ENCODE data around the gene PTGS1. TPM values are rescaled to one million over a fixed set of nuclear protein-coding genes. Genes with fewer than 3 reads are reported as not detected.

The PTGS1 gene
- total RNA-seq, 4 donors from 2014 or later: 14.2 to 27.9 (median 20.2) TPM

DNA sequence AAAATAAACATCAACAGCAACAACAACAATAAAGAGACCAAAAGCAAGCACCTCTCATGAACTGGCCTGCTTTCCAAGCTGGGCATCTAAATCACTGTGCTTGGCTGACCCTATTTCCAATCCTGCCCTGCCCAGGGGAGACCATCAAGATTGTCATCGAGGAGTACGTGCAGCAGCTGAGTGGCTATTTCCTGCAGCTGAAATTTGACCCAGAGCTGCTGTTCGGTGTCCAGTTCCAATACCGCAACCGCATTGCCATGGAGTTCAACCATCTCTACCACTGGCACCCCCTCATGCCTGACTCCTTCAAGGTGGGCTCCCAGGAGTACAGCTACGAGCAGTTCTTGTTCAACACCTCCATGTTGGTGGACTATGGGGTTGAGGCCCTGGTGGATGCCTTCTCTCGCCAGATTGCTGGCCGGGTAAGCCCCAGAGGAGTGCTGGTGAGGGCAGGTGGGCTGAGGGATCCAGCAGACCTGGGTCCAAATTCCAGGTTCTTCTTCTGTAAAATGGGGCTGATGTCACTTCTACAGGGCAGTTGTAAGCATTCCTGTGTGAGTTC is 15.6 kb downstream of the PTGS1 start:
- Histone ChIP-seq H3K4me3 (no peak overlapping the region), H3K36me3 (no peaks in the 10 kb centered on the region), H3K27ac (no peak overlapping the region), H3K27me3 (no peaks in the 10 kb centered on the region), H3K9me3 (no peaks in the 10 kb centered on the region), H3K4me1 (peaks cover 0 to 12% (median 3%) of the 10 kb centered on the region in 4 donors)
- TF ChIP-seq POLR2AphosphoS5 (IDR thresholded peaks at IDR 0.05): no peak
- TF ChIP-seq EP300 (IDR thresholded peaks at IDR 0.05; ENCODE audit: low read depth): no peak
- TF ChIP-seq POLR2A (IDR thresholded peaks at IDR 0.05): no peak
- TF ChIP-seq, protein P1, sequence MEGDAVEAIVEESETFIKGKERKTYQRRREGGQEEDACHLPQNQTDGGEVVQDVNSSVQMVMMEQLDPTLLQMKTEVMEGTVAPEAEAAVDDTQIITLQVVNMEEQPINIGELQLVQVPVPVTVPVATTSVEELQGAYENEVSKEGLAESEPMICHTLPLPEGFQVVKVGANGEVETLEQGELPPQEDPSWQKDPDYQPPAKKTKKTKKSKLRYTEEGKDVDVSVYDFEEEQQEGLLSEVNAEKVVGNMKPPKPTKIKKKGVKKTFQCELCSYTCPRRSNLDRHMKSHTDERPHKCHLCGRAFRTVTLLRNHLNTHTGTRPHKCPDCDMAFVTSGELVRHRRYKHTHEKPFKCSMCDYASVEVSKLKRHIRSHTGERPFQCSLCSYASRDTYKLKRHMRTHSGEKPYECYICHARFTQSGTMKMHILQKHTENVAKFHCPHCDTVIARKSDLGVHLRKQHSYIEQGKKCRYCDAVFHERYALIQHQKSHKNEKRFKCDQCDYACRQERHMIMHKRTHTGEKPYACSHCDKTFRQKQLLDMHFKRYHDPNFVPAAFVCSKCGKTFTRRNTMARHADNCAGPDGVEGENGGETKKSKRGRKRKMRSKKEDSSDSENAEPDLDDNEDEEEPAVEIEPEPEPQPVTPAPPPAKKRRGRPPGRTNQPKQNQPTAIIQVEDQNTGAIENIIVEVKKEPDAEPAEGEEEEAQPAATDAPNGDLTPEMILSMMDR (IDR thresholded peaks at IDR 0.05): no peak
- in situ Hi-C loops (cut with MboI; ENCODE audit: low pct_ligation_motif_present in 1 of 4, low pct_unique_long_range_greater_than_20kb in 1 of 4, low sequenced_read_pairs in 3 of 4) (no loop called here), intact Hi-C loops (cut with DNase I; ENCODE audit: low total_unique reads) (no loop called here)
- 86% methylated on average over 8 of the region's 8 CpGs; no CpG with 5 or more reads in 1 of the 2 donors for WGBS, 2 donors (ENCODE audit: low coverage in 1 of 2)
- no peak for DNase-seq

GRCh38 chr9:122387536-122387935 is 16.7 kb downstream of the PTGS1 start:
- 58% methylated on average over 3 of the region's 3 CpGs; no CpG with 5 or more reads in 1 of the 2 donors for WGBS, 2 donors (ENCODE audit: low coverage in 1 of 2)
- Histone ChIP-seq H3K36me3 (no peaks in the 10 kb centered on the region), H3K4me3 (no peak overlapping the region), H3K9me3 (no peaks in the 10 kb centered on the region), H3K4me1 (peaks cover 0 to 12% (median 3%) of the 10 kb centered on the region in 4 donors), H3K27ac (peak overlapping the region in 1 of 4 donors; percentile 27), H3K27me3 (no peaks in the 10 kb centered on the region)
- intact Hi-C loops (cut with DNase I; ENCODE audit: low total_unique reads) (no loop called here), in situ Hi-C loops (cut with MboI; ENCODE audit: low pct_ligation_motif_present in 1 of 4, low pct_unique_long_range_greater_than_20kb in 1 of 4, low sequenced_read_pairs in 3 of 4) (no loop called here)
- DNase-seq: no peak
- TF ChIP-seq, protein P1 (IDR thresholded peaks at IDR 0.05): no peak
- TF ChIP-seq POLR2A (IDR thresholded peaks at IDR 0.05) (no peak), POLR2AphosphoS5 (IDR thresholded peaks at IDR 0.05) (no peak), EP300 (IDR thresholded peaks at IDR 0.05; ENCODE audit: low read depth) (no peak)

- Histone ChIP-seq H3K36me3 (no peaks in the 10 kb centered on the region), H3K4me3 (no peak overlapping the region), H3K27ac (peak overlapping the region in 3 of 4 donors; percentile 6 to 36 (median 10)), H3K4me1 (peaks cover 0 to 19% (median 6%) of the 10 kb centered on the region in 4 donors), H3K27me3 (no peaks in the 10 kb centered on the region), H3K9me3 (no peaks in the 10 kb centered on the region)
- DNase-seq: no peak
- intact Hi-C loops (cut with DNase I; ENCODE audit: low total_unique reads) (no loop called here), in situ Hi-C loops (cut with MboI; ENCODE audit: low pct_ligation_motif_present in 1 of 4, low pct_unique_long_range_greater_than_20kb in 1 of 4, low sequenced_read_pairs in 3 of 4) (no loop called here)
- 40 to 95% methylated on average over 1 to 5 of the region's 5 CpGs for WGBS, 2 donors (ENCODE audit: low coverage in 1 of 2)
- TF ChIP-seq EP300 (IDR thresholded peaks at IDR 0.05; ENCODE audit: low read depth) (no peak), POLR2AphosphoS5 (IDR thresholded peaks at IDR 0.05) (no peak), POLR2A (IDR thresholded peaks at IDR 0.05) (no peak)
- TF ChIP-seq, protein P1 (IDR thresholded peaks at IDR 0.05): no peak
These were observed 18.4 kb downstream of the PTGS1 start for GRCh38 chr9:122389195-122389594.

GRCh38 chr9:122389799-122390481 is 19.1 kb downstream of the PTGS1 start:
- no peak for DNase-seq
- intact Hi-C loops (cut with DNase I; ENCODE audit: low total_unique reads) (no loop called here), in situ Hi-C loops (cut with MboI; ENCODE audit: low pct_ligation_motif_present in 1 of 4, low pct_unique_long_range_greater_than_20kb in 1 of 4, low sequenced_read_pairs in 3 of 4) (no loop called here)
- Histone ChIP-seq H3K4me3 (no peak overlapping the region), H3K36me3 (no peaks in the 10 kb centered on the region), H3K27ac (peak overlapping the region in 3 of 4 donors; percentile 6 to 36 (median 22)), H3K9me3 (no peaks in the 10 kb centered on the region), H3K27me3 (no peaks in the 10 kb centered on the region), H3K4me1 (peaks cover 0 to 27% (median 7%) of the 10 kb centered on the region in 4 donors)
- 35 to 70% methylated on average over 3 to 11 of the region's 11 CpGs for WGBS, 2 donors (ENCODE audit: low coverage in 1 of 2)
- TF ChIP-seq EP300 (IDR thresholded peaks at IDR 0.05; ENCODE audit: low read depth): no peak
- TF ChIP-seq POLR2AphosphoS5 (IDR thresholded peaks at IDR 0.05): no peak
- no peak for TF ChIP-seq POLR2A (IDR thresholded peaks at IDR 0.05)
- TF ChIP-seq, protein P1 (IDR thresholded peaks at IDR 0.05): no peak
